Loucy (cell line): ENCODE data around the gene PTPRT.

Source experiments
- EZH2phosphoT487 ChIP-seq: fragments of 200-600 bp; IDR thresholded peaks from 2 replicates; pipeline ENCODE4 v1.6.1; 2018; ENCODE audit warnings: antibody characterized with exemption, mild to moderate bottlenecking, moderate library complexity, borderline replicate concordance
- TF ChIP-seq, protein P1 (sequence below): fragments of 200-600 bp; sonication (generic); conservative IDR thresholded peaks from 2 replicates; pipeline ENCODE4 v1.5.1; 2014; ENCODE audit warnings: mild to moderate bottlenecking, antibody characterized with exemption, low read length

DNA sequence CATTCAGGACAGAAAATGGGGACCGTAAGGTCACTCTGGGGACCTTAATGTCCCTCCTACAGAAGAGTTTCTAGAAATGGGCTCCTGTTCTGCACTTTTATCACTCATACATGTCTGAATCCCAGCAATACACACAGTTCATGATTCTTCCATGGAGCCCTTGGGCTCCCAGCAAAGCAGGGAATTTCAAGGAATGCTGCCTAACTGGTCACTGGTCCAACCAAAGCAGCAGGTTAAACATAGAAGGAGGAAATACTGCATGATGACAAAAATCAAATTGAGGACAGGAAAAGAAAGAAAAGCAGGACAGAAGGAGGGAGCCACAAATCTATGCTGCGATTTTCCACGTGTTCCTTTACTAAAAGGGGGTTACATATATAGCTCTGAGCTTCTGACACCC, 300.2 kb downstream of the PTPRT start:
- TF ChIP-seq, protein P1, sequence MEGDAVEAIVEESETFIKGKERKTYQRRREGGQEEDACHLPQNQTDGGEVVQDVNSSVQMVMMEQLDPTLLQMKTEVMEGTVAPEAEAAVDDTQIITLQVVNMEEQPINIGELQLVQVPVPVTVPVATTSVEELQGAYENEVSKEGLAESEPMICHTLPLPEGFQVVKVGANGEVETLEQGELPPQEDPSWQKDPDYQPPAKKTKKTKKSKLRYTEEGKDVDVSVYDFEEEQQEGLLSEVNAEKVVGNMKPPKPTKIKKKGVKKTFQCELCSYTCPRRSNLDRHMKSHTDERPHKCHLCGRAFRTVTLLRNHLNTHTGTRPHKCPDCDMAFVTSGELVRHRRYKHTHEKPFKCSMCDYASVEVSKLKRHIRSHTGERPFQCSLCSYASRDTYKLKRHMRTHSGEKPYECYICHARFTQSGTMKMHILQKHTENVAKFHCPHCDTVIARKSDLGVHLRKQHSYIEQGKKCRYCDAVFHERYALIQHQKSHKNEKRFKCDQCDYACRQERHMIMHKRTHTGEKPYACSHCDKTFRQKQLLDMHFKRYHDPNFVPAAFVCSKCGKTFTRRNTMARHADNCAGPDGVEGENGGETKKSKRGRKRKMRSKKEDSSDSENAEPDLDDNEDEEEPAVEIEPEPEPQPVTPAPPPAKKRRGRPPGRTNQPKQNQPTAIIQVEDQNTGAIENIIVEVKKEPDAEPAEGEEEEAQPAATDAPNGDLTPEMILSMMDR, result no peak
- no peak for TF ChIP-seq EZH2phosphoT487
